Measurements from ENCODE around the gene HLA-DOA.

Gene HLA-DOA

GRCh38 chr6:32977953-32978324, 31.5 kb downstream of the HLA-DOA start:
- no peak for DNase-seq (ENCODE audit: low spot score)

GRCh38 chr6:32977272-32977952, 32.0 kb downstream of the HLA-DOA start:
- no peak for DNase-seq (ENCODE audit: low spot score)

GRCh38 chr6:32976334-32977069, 32.9 kb downstream of the HLA-DOA start:
- DNase-seq (ENCODE audit: low spot score) = no peak

- DNase-seq (ENCODE audit: low spot score) = no peak
These were observed 33.5 kb downstream of the HLA-DOA start for GRCh38 chr6:32975886-32976285.

- no peak for DNase-seq (ENCODE audit: low spot score)
These were observed 34.7 kb downstream of the HLA-DOA start for GRCh38 chr6:32974541-32975308.

DNA sequence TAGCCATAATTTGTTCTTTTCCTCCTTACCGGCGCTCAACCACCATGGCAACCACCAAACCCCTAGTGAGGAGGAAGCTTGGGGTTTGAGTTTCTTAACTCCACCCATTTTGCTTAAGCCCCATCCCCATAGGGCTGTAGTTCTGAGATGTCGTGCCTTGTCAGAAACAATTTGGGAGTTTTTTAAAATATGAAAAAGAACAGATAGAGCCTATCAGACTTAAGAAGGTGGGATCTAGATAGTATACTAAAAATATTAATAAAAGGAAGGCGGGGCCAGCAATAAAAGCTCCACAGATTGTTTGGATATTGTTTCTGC, 35.4 kb downstream of the HLA-DOA start:
- DNase-seq (ENCODE audit: low spot score) = no peak

DNA sequence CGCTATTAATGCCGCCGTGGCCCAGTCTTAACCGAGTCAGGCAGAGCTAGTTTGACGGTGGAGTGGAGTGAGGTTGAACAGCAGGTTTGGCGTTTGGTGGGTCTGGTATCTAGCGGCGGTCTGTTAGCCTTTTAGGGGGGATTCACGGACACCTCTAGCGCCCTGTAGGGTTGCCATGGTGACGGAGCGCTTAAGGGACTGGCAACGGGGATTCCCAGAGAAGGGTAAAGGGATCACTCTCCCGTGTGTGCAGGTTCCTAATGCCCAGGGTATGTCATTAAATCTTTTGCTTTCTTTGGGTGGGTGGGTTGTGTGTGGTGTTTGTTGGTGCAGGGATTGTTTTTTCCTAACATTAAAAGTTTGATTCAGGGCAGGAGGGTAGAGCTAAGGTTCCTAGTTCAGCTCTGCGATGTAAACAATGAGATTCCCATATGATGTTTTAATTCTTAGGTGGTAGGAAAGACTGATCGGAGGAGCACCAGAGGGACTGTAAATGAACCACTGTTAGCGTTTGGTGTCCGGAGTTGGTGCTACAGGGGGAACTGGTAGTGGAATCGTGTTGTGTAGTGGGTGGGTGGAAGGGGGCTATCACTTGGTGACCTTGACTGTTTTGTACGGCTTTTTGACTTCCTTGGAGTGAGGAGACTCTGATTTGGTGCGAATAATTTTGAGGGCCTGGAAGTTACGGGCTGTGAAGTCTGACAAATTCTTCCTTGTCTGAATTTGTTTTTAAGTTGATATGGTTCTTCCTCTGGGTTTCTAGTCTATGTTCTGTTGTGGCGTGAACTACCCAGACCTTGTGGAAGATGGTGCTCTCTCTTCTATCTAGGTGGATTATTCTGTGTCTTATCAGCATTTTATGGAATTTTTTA, 36.0 kb downstream of the HLA-DOA start:
- no peak for DNase-seq (ENCODE audit: low spot score)

DNA sequence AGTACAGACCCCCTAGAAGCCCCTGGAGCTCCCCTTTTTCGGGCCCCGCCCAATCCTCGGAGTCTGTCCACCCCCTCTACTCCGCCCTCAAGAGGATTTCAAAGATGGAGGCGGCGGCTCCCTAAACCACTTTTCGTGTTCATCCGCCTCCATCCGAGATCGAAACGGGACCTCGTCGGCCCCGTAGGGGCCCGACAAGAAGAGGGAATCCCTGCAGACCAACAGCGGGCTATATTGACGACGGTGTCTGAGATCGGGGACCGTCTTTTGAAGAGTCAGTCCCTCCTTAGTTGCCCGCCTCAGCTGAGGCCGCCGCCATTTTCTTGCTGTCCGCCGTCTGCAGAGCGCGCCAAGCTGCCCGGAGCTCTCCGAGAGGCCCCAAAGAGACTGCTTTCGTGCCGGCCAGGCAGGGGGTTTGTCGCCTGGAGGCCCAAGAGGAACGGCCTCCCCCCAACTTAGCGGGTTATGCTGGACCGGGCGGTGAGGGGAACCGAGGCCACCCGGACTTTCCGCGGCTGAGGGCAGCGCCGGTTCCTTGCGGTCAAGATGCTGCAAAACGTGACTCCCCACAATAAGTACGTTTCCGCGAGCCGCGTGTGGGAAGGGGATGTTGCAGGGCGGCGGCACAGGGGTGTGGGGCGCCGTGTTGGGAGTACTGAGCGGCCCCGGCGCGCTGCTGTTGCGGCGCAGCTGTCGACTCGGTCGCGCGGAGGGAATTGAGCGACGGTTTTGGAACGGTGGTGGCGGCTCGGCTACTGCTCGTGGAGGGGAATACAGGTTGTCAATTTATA, 36.8 kb downstream of the HLA-DOA start:
- no peak for DNase-seq (ENCODE audit: low spot score)

GRCh38 chr6:32971581-32972352, 37.6 kb downstream of the HLA-DOA start:
- peak; percentile 96 for DNase-seq (ENCODE audit: low spot score)

GRCh38 chr6:32971242-32971580, 38.2 kb downstream of the HLA-DOA start:
- no peak for DNase-seq (ENCODE audit: low spot score)

- DNase-seq (ENCODE audit: low spot score) = peak; percentile 59
These were observed 38.8 kb downstream of the HLA-DOA start for GRCh38 chr6:32970413-32971241.

GRCh38 chr6:32969685-32970412, 39.5 kb downstream of the HLA-DOA start:
- no peak for DNase-seq (ENCODE audit: low spot score)

- DNase-seq (ENCODE audit: low spot score) = peak; percentile 46
These were observed 40.3 kb downstream of the HLA-DOA start for GRCh38 chr6:32968867-32969684.

DNA sequence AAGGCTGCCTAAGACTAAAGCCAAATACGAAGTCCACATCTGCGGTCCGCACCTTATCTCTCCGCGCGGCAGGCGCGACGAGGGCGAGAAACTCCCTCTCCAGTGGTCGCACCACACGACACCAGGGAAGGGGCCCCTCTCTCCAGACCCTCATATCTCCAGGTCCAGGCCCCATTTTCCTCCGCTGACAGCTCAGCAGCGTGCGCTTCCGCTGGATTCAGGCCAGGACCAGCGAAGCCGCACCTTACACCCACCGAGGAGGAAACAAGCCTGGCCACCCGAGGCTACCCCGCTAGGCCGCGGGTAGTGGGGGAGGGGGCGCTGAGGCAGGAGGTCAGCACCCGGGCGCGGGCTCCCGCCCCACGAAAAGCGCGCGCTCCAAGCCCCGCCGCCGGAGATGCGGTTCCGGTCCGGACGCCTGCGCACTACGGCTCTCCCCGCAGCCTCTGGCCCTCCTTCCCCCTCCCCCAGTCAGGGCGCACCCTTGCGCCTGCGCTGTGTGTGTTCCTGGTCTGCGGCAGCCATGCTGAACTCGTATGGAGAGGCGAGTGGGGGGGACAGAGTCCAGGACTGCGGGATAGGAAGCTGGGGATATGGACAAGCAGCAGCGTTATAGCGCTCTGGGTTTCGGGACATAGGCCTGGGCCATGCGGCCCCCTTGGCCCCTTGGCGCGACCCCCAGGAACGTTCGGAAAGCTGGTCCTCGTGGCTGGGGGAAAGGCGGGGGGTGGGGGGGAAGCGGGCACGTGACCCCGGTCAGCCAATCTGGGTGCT, 41.1 kb downstream of the HLA-DOA start, which contains the start of gene BRD2:
Gene BRD2, plus strand, starts transcription at position 502 of the 774 bp plus-strand sequence. CDS start 4,305 bp downstream, outside the sequence.
- DNase-seq (ENCODE audit: low spot score) = peak; percentile 91

DNA sequence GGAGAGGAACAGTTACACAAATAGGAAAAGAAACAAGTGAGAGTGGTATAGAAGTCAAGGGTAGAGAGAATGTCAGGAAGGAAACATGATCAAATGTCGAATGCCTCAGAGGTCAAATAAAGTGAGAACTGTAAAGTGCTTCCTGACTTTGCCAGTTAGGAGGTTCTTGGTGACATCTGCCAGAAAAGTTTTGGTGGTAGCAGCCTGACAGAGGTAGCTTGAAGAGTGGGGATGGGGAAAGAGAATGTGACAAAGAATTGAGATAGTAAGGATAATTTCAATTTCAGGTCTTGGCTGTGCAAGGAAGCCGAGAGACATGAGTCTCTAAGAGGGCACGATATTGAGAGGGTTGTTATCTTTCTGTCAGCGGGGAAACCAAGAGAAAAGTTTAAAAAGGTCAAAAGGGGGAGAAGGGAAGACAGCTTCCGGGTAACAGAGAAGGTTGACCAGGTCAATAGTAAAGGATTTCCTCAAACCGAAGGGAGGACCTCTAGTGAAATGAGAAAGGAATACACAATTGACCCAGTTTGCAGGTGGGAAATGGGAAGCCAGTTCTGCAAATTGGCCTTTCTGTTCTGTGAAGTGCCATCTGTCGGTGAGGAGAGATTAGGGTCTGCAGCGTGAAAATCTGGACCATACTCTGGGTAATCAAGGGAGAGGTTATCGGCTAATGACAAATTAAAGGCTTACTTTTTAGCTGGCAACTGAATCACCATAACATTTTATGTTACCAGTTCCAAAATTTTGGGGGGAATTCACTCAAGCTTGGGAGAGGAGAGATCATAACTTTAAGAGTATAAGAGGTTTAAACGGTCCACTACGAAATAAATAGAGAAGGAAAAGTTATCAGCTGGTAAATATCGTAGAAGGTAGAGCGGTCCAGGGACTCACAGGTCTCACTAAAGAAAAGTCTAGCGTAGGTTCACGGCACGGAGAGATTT, 42.0 kb downstream of the HLA-DOA start:
- DNase-seq (ENCODE audit: low spot score) = peak; percentile 42

GRCh38 chr6:32964776-32965175, 44.6 kb downstream of the HLA-DOA start:
- DNase-seq (ENCODE audit: low spot score) = no peak
